Measurements from ENCODE around the gene MRPL49.

Gene MRPL49

DNA sequence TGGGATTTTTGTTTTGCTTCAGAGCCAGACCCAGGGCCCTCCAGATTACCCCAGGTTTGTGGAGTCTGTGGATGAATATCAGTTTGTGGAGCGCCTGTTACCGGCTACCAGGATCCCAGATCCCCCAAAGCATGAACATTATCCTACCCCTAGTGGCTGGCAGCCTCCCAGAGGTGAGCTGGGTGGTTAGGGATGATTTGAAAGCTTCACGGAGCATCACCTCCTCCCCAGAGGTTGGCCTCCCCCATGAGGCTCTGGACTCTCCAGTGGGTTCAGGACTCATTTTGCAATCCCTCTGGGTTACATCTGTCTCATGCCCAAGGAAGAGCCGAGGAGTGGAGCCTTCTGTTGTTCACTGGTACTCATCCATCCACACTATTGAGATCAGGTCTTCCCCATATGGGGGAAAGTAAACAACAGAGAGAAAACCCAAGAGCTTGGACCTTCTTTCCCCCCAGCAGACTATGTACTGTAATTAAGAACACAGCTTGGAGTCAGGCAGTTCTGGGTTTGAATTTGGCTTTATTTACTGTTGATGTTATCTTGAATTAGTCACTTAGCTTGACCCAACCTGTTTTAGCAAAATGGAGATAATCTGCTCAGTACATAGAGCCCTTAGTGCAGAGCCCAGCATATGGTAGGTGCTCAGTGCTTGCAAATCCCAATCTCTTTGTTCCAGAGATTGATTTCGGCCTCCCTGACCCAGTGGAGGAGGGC lies 2.5 kb downstream of the MRPL49 start:
- Histone ChIP-seq H3K27me3 (ENCODE audit: control insufficient read depth, insufficient read depth, low read length) (no peaks in the 10 kb centered on the region), H3K36me3 (ENCODE audit: control insufficient read depth, low read depth, low read length) (peaks cover 53% of the 10 kb centered on the region), H3K4me1 (ENCODE audit: control insufficient read depth, low read depth, low read length) (peaks cover 6% of the 10 kb centered on the region), H3K4me3 (ENCODE audit: low read length) (no peak overlapping the region), H3K9me3 (ENCODE audit: control insufficient read depth, low read depth, low read length) (no peaks in the 10 kb centered on the region), H3K27ac (ENCODE audit: low read length) (no peak overlapping the region), H3K9ac (ENCODE audit: low read length) (no peak overlapping the region)

DNA sequence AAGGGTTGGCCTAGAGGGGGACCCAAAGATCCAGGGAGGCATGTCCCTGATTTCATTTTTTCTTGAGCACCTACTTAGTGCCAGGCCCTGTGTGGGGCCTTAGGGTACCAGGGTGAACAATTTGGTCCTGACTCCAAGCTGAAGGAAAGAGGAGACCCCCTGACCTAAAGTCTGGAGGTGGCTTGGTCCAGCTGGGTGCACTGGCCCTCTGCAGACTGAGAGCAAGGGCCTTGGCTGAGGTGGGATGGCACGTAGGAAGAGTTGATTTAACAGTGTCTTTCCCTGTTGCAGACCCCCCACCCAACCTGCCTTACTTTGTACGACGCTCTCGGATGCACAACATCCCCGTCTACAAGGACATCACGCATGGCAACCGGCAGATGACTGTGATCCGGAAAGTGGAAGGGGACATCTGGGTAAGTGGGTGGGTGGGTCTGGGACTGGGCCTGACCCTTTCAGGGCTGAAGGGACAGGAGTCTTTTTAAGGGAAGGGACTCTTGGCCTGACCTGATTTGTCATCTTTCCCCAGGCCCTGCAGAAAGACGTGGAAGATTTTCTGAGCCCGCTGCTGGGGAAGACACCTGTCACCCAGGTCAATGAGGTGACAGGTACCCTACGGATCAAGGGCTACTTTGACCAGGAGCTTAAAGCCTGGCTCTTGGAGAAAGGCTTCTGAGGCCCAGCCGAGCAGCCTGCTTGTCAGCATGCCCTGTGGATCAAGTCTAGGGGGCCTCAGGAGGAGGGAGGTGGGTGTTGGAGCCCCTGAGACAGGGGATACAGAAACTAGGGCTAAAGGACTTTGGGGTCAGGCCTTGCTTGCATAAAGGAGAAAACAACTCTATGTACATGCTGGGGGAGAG lies 3.3 kb downstream of the MRPL49 start:
- H3K27me3 ChIP-seq (ENCODE audit: control insufficient read depth, insufficient read depth, low read length), result no peaks in the 10 kb centered on the region
- H3K9me3 ChIP-seq (ENCODE audit: control insufficient read depth, low read depth, low read length), result no peaks in the 10 kb centered on the region
- no peak overlapping the region for H3K9ac ChIP-seq (ENCODE audit: low read length)
- peaks cover 6% of the 10 kb centered on the region for H3K4me1 ChIP-seq (ENCODE audit: control insufficient read depth, low read depth, low read length)
- H3K27ac ChIP-seq (ENCODE audit: low read length), result no peak overlapping the region
- H3K4me3 ChIP-seq (ENCODE audit: low read length), result no peak overlapping the region
- H3K36me3 ChIP-seq (ENCODE audit: control insufficient read depth, low read depth, low read length), result peaks cover 48% of the 10 kb centered on the region

DNA sequence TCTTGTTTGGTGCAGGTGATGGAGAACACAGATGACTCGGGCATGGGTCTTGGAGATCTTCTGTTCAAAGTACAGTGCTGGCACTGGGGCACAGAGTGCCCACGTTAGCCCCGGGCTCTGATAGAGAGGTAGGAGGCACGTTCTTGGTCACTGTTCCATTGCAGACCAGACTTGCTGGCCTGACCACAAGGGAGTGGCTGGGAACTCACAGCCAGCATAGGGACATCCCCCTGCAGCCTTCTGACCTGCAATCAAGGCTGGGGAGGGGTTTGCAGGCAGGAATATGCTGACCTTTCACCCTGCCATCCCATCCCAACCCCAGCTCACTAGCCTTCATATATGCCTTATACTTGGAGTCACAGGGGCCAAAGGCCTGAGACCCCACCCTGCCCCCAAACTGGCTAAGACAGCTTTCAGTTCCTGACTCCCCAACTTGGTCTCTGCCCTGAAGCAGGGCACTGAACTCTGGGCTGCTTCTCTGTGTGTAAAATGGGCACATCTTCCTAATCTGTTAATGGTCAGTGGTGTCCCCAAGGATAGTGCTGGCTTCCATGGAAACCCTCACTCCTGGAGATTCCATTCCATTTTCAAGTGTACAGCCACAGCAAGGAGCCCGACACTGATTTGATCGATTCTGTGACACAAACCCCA lies 4.6 kb downstream of the MRPL49 start:
- Histone ChIP-seq H3K4me3 (ENCODE audit: low read length) (no peak overlapping the region), H3K4me1 (ENCODE audit: control insufficient read depth, low read depth, low read length) (peaks cover 3% of the 10 kb centered on the region), H3K36me3 (ENCODE audit: control insufficient read depth, low read depth, low read length) (peaks cover 52% of the 10 kb centered on the region), H3K9me3 (ENCODE audit: control insufficient read depth, low read depth, low read length) (no peaks in the 10 kb centered on the region), H3K27ac (ENCODE audit: low read length) (no peak overlapping the region), H3K27me3 (ENCODE audit: control insufficient read depth, insufficient read depth, low read length) (no peaks in the 10 kb centered on the region), H3K9ac (ENCODE audit: low read length) (no peak overlapping the region)

DNA sequence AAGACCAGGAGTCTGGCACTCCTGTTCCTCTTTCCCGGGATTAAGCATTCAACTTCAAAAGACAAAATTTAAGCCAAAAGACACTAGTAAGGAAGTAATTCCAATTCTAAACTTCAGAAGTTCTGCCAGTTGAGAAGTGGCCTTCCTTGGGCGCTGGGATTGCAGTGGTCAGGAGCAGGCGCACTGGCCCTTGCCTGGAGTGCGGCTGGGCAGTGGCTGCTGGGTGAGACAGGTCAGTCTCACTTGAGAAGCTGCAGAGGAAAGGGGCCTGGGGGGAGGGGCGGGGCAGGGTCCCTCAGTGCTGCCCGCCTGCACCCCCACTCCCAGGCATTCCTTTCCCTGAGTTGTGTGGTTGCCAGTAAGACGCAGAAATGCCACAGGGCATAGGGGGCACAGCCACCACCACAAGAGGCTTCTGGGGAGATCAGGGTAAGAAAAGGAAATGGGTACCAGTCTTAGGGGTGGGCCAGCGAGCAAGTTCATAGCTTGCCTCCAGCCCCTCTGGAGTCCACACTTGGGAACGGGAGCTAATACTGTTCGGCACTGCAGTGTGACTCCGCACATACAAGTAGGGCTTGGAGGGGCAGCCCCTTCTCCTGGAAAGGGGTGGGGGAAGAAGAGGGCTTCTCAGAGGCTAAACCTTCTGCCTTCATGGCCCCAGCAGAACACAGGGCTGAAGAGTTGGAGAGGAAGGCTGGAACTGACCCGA lies 5.5 kb downstream of the MRPL49 start:
- Histone ChIP-seq H3K9me3 (ENCODE audit: control insufficient read depth, low read depth, low read length) (no peaks in the 10 kb centered on the region), H3K27ac (ENCODE audit: low read length) (no peak overlapping the region), H3K36me3 (ENCODE audit: control insufficient read depth, low read depth, low read length) (peaks cover 55% of the 10 kb centered on the region), H3K4me1 (ENCODE audit: control insufficient read depth, low read depth, low read length) (peaks cover 3% of the 10 kb centered on the region), H3K27me3 (ENCODE audit: control insufficient read depth, insufficient read depth, low read length) (no peaks in the 10 kb centered on the region), H3K4me3 (ENCODE audit: low read length) (no peak overlapping the region), H3K9ac (ENCODE audit: low read length) (no peak overlapping the region)

DNA sequence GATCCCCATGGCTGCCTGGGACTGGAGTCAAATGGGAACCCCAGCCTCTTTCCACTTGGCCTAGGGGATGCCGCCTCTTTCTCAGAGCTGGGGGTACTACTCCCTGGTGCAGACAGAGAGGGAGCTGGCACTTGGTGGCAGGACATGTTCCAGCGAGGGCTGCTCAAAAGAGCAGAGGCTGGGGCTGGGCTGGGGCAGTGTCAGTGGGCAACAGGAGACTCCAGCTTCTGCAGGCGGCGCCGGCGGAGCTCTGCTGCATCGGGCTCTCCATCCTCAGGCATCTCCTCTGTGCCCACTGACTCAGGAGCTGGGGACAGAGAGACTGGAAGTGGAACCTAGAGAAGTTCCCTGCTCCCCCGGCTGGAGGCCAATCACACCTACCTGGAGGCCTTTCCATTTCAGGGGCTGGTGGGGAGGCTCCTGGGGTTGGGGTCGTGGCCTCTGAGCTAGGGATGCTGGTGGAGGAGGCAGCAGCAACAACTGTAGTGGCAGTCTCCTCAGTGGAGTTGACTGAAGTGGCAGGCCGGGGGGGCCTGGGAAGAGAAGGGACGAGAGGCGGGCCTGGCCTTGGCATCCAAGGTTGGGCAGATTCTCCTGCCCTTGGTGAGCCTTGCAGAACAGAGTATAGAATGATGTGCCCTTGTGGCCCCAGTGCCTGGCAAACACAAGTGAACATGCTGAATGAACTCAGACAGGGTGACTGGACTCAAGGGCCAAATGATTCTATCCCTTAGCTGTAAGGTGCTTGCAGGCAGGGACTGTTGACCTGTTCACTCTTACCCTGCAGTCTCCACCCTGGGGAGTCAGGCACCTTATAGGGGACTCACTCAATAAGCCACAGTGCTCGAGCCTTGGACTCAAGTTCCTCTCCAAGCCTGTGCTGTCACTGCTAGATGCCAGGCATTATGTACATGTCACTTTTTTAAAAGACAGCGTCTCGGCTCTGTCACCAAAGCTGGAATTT lies 6.3 kb downstream of the MRPL49 start:
- Histone ChIP-seq H3K36me3 (ENCODE audit: control insufficient read depth, low read depth, low read length) (peaks cover 55% of the 10 kb centered on the region), H3K27ac (ENCODE audit: low read length) (no peak overlapping the region), H3K9me3 (ENCODE audit: control insufficient read depth, low read depth, low read length) (no peaks in the 10 kb centered on the region), H3K9ac (ENCODE audit: low read length) (no peak overlapping the region), H3K27me3 (ENCODE audit: control insufficient read depth, insufficient read depth, low read length) (no peaks in the 10 kb centered on the region), H3K4me3 (ENCODE audit: low read length) (no peak overlapping the region), H3K4me1 (ENCODE audit: control insufficient read depth, low read depth, low read length) (no peaks in the 10 kb centered on the region)

DNA sequence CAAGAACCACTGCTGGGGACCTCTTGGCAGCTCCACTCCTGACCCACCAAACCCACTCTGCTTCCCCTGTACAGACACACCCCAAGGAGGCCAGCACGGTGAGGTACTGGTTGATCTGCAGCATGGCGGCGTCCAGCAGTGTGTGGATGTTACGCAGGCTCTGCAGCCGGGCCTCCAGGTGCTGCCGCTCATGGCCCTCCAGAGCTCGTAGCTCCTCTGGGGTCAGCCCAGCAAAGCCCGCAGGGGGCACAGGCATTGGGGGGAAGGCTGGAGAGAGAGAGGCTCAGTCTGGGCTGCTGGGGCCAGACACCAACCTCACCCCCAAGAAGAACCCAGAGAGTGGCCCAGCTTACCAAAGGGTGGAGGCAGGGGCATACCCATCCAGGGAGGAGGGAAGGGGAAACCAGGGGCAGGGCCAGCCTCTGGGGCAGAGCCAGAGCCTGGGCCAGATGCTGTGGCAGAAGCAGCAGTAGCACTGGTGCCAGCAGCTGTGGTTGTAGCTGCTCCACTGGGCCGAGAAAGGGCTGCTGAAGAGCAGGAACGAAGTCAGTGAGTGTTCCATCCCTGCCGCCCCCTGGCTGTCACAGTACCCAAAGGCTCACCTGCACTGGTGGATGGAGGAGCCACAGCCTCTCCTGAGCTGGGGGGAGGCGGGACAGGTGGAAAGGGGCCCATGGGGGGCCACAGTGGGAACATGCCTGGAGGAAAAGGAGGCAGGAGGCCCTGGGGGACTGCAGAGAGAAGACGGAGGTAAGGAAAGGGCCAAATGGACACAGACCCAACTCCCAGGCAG lies 7.7 kb downstream of the MRPL49 start:
- H3K36me3 ChIP-seq (ENCODE audit: control insufficient read depth, low read depth, low read length), result peaks cover 50% of the 10 kb centered on the region
- H3K27ac ChIP-seq (ENCODE audit: low read length), result no peak overlapping the region
- H3K27me3 ChIP-seq (ENCODE audit: control insufficient read depth, insufficient read depth, low read length), result no peaks in the 10 kb centered on the region
- H3K4me3 ChIP-seq (ENCODE audit: low read length), result no peak overlapping the region
- H3K9ac ChIP-seq (ENCODE audit: low read length), result no peak overlapping the region
- no peaks in the 10 kb centered on the region for H3K9me3 ChIP-seq (ENCODE audit: control insufficient read depth, low read depth, low read length)
- no peaks in the 10 kb centered on the region for H3K4me1 ChIP-seq (ENCODE audit: control insufficient read depth, low read depth, low read length)

DNA sequence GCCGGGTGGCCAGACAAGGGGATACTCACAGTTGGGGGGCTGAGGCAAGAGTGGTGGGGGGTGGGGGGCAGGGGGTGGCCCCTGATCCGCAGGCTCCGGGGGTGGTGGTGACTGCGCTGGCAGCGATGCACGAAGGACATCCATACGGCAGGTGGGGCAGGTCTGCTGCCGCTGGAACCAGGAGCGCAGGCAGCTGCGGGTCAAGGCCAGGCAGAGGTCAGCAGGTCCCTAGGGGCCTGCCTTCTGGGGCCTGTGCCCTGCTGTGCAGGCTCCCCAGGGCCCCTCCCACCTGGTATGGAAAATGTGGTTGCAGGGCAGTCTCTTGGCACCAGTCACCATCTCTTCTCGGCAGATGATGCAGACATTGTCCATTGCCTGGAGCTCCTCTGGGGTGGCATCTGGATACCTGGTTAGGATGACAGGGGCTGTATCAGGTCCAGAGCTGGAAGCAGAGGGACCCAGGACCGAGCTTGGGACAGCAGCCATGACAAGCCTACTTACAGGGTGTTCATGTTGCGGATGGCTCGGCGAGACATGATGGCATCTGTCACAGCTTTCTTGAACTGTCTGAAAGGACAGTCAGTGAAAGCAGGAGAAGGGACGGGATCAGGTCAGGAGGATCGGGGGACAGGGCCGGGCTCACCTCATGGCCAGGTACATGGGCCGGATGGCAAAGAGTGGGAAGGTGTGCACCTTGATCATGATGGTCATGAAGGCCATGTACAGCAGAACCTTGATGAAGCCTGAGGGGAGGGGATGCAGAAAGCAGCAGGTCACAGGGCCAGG lies 8.7 kb downstream of the MRPL49 start:
- Histone ChIP-seq H3K27me3 (ENCODE audit: control insufficient read depth, insufficient read depth, low read length) (no peaks in the 10 kb centered on the region), H3K4me1 (ENCODE audit: control insufficient read depth, low read depth, low read length) (peaks cover under 1% of the 10 kb centered on the region), H3K27ac (ENCODE audit: low read length) (no peak overlapping the region), H3K4me3 (ENCODE audit: low read length) (no peak overlapping the region), H3K9me3 (ENCODE audit: control insufficient read depth, low read depth, low read length) (no peaks in the 10 kb centered on the region), H3K9ac (ENCODE audit: low read length) (no peak overlapping the region), H3K36me3 (ENCODE audit: control insufficient read depth, low read depth, low read length) (peaks cover 41% of the 10 kb centered on the region)

DNA sequence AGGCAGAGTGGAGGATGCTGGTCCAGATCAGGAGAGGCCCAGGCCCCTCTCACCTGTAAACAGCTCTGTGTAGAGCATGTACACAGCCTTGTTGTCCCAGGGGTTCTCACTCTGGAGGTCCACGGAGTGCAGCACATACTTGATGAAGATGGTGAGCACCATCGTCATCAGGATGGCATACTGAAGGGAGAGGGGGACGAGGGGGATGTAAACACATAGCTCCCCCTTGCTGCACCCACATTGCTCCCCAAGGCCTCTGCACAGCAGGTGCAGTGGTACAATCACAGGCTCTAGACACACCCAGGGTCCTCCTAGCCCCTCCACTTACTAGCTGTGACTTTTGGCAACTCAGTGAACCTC lies 9.3 kb downstream of the MRPL49 start:
- no peaks in the 10 kb centered on the region for H3K27me3 ChIP-seq (ENCODE audit: control insufficient read depth, insufficient read depth, low read length)
- peaks cover 4% of the 10 kb centered on the region for H3K4me1 ChIP-seq (ENCODE audit: control insufficient read depth, low read depth, low read length)
- no peak overlapping the region for H3K4me3 ChIP-seq (ENCODE audit: low read length)
- peaks cover 35% of the 10 kb centered on the region for H3K36me3 ChIP-seq (ENCODE audit: control insufficient read depth, low read depth, low read length)
- no peak overlapping the region for H3K9ac ChIP-seq (ENCODE audit: low read length)
- no peak overlapping the region for H3K27ac ChIP-seq (ENCODE audit: low read length)
- no peaks in the 10 kb centered on the region for H3K9me3 ChIP-seq (ENCODE audit: control insufficient read depth, low read depth, low read length)

DNA sequence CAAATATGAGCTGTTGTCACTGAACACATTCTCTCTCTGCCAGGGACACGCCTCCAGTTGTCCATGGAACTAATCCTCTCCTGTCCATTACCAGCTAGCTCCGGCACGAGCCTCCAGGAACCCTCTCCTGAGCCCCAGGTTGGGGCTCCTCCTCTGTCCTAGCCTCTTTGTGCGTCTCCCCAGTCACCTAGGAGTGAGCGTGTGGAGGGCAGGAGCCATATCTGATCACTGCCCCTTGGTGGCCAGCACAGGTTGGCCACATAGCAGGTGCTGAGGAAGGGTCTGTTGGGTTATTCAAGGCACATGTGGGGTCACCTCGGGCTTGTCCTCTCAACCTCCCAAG lies 9.7 kb downstream of the MRPL49 start:
- Histone ChIP-seq H3K4me1 (ENCODE audit: control insufficient read depth, low read depth, low read length) (peaks cover 4% of the 10 kb centered on the region), H3K27ac (ENCODE audit: low read length) (no peak overlapping the region), H3K9me3 (ENCODE audit: control insufficient read depth, low read depth, low read length) (no peaks in the 10 kb centered on the region), H3K36me3 (ENCODE audit: control insufficient read depth, low read depth, low read length) (peaks cover 31% of the 10 kb centered on the region), H3K9ac (ENCODE audit: low read length) (no peak overlapping the region), H3K27me3 (ENCODE audit: control insufficient read depth, insufficient read depth, low read length) (no peaks in the 10 kb centered on the region), H3K4me3 (ENCODE audit: low read length) (no peak overlapping the region)

All from iPS-18a (cell line).